Ecto neural progenitor cell (in vitro differentiated cells): ENCODE data around the gene GLMP.

ENCODE experiments used
- DNase-seq: peaks from one replicate; pipeline ENCODE4 v3.0.0-alpha.2; 2018; ENCODE audit warnings: low spot score

The GLMP gene

GRCh38 chr1:156286061-156286460 lies 9.4 kb downstream of the GLMP start:
- no peak for DNase-seq

GRCh38 chr1:156285437-156285836 lies 10.0 kb downstream of the GLMP start:
- no peak for DNase-seq

GRCh38 chr1:156284757-156285156 lies 10.7 kb downstream of the GLMP start:
- DNase-seq: no peak

GRCh38 chr1:156284112-156284511 lies 11.4 kb downstream of the GLMP start, which contains the start of gene TMEM79:
TMEM79 (plus strand) TSS chr1:156284325; CDS start chr1:156285227, 902 bp downstream.
- no peak for DNase-seq

GRCh38 chr1:156283521-156283920 lies 12.0 kb downstream of the GLMP start:
- DNase-seq: no peak

- DNase-seq: peak; percentile 96
Measured at GRCh38 chr1:156282479-156283222, 12.8 kb downstream of the GLMP start, which contains the start of gene SMG5. SMG5 (minus strand) TSS chr1:156282825; CDS start chr1:156282680, 145 bp downstream.

GRCh38 chr1:156281693-156282478 lies 13.6 kb downstream of the GLMP start:
- no peak for DNase-seq

- DNase-seq: no peak
Measured at GRCh38 chr1:156281281-156281680, 14.2 kb downstream of the GLMP start.

- no peak for DNase-seq
Measured at GRCh38 chr1:156279837-156280236, 15.6 kb downstream of the GLMP start.

- DNase-seq: no peak
Measured at GRCh38 chr1:156276966-156277381, 18.5 kb downstream of the GLMP start.

- no peak for DNase-seq
Measured at GRCh38 chr1:156276532-156276931, 18.9 kb downstream of the GLMP start.

GRCh38 chr1:156270314-156270713 lies 25.2 kb downstream of the GLMP start:
- no peak for DNase-seq

GRCh38 chr1:156268336-156268735 lies 27.1 kb downstream of the GLMP start:
- DNase-seq: no peak

GRCh38 chr1:156266051-156266450 lies 29.4 kb downstream of the GLMP start:
- DNase-seq: no peak

- DNase-seq: no peak
Measured at GRCh38 chr1:156263288-156263655, 32.2 kb downstream of the GLMP start.

- no peak for DNase-seq
Measured at GRCh38 chr1:156262461-156263287, 32.8 kb downstream of the GLMP start.

GRCh38 chr1:156260896-156261295 lies 34.6 kb downstream of the GLMP start:
- DNase-seq: no peak

- DNase-seq: no peak
Measured at GRCh38 chr1:156259805-156260204, 35.7 kb downstream of the GLMP start.

- DNase-seq: no peak
Measured at GRCh38 chr1:156258859-156259258, 36.6 kb downstream of the GLMP start.

GRCh38 chr1:156257711-156258110 lies 37.8 kb downstream of the GLMP start:
- DNase-seq: no peak

- no peak for DNase-seq
Measured at GRCh38 chr1:156253634-156254033, 41.8 kb downstream of the GLMP start.

- no peak for DNase-seq
Measured at GRCh38 chr1:156251527-156251926, 44.0 kb downstream of the GLMP start.
